ENCODE results near the gene SOD2.

- TF ChIP-seq CTCF (IDR thresholded peaks at IDR 0.05) (no peak), EP300 (IDR thresholded peaks at IDR 0.05) (no peak), POLR2A (IDR thresholded peaks at IDR 0.05) (no peak), POLR2AphosphoS5 (IDR thresholded peaks at IDR 0.05) (no peak)
Measured at GRCh38 chr6:159684013-159684304, 9.1 kb downstream of the SOD2 start.
